Muscle of leg (tissue), 11 donors: ENCODE data around the gene GJA4. TPM values are rescaled to one million over a fixed set of nuclear protein-coding genes. Genes with fewer than 3 reads are reported as not detected.

Experiments
- DNase-seq: peaks from one replicate; pipeline ENCODE4 v3.0.0; 2013
- H3K27ac ChIP-seq: one replicate; pipeline ENCODE4 v1.5.1; 2013; ENCODE audit warnings: mild to moderate bottlenecking, low read length, control low read depth
- H3K27me3 ChIP-seq: one replicate; pipeline ENCODE4 v1.6.1; 2013; ENCODE audit warnings: low read length; ENCODE audit not compliant: control insufficient read depth, insufficient read depth
- H3K36me3 ChIP-seq: one replicate; pipeline ENCODE4 v1.6.1; 2013; ENCODE audit warnings: low read length; ENCODE audit not compliant: control insufficient read depth, insufficient read depth
- H3K4me1 ChIP-seq: one replicate; pipeline ENCODE4 v1.6.1; 2013; ENCODE audit warnings: low read length; ENCODE audit not compliant: control insufficient read depth, insufficient read depth
- H3K4me3 ChIP-seq: one replicate; pipeline ENCODE4 v1.5.1; 2013; ENCODE audit warnings: low read length, control low read depth
- H3K9me3 ChIP-seq: replicated peaks from 2 replicates; pipeline ENCODE4 v1.6.1; 2013; ENCODE audit warnings: low read depth, low read length; ENCODE audit not compliant: control insufficient read depth
- WGBS: methylation state at CpG from one replicate; pipeline ENCODE4 v1.1.5; 2013; ENCODE audit warnings: missing lambda C conversion rate; ENCODE audit not compliant: insufficient coverage; 5-methylcytosine and 5-hydroxymethylcytosine counted together
- polyA plus RNA-seq, 8 donors: library from polyadenylated mRNA; unstranded; fragments of 120-200 nt; gene quantifications; one replicate each; pipeline versions ENCODE4 v1.2.1 to v1.2.3, GENCODE V29; 2013; ENCODE audit warnings: inconsistent platforms in 1 of 8, low replicate concordance in 1 of 8; ENCODE audit not compliant: insufficient read length in 8 of 8, insufficient read depth in 1 of 8
- total RNA-seq: library from RNA; stranded (reverse); fragments of 120-200 nt; gene quantifications from one replicate; pipeline ENCODE4 v1.2.4, GENCODE V29; 2013

The GJA4 gene
- total and polyA plus RNA-seq, 9 donors: 31.4 to 53.9 (median 36.2) TPM

DNA sequence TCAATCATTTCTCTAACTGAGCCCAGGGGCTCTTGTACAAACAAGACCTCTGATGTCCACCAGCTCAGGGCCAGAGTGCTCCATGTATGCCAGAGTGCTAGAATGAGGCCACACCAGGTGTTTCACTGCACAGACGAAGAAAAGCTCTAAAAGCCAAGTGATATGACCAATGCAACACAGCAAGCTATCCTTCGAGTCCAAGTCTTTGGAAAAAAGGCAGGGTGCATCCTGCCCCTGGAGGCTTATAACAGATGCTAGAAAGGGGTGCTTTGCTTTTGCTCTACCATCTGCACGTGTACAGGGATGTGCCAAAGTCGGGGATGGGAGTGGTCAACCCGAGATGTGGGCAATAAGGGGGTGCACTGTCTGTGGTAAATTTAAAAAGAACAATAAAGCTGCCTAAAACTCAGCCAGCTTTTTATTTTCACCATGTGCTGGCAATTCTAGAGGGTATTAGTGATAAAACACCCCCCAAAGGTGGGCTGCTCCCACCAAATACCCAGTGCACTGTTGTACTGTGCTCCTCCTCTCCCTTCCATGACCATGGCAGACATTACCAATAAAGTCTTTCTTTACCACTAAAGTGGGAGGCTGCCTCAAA lies 34.6 kb downstream of the GJA4 start:
- H3K27me3 ChIP-seq: no peaks in the 10 kb centered on the region
- no peaks in the 10 kb centered on the region for H3K4me1 ChIP-seq
- no peaks in the 10 kb centered on the region for H3K9me3 ChIP-seq
- WGBS: 84% methylated on average over 2 of the region's 5 CpGs
- no peak for DNase-seq
- no peak overlapping the region for H3K27ac ChIP-seq
- H3K4me3 ChIP-seq: no peak overlapping the region
- H3K36me3 ChIP-seq: no peaks in the 10 kb centered on the region

- no CpG with 5 or more reads among the region's 2 CpGs for WGBS
- no peak for DNase-seq
- Histone ChIP-seq H3K36me3 (no peaks in the 10 kb centered on the region), H3K9me3 (no peaks in the 10 kb centered on the region), H3K27ac (no peak overlapping the region), H3K27me3 (no peaks in the 10 kb centered on the region), H3K4me1 (no peaks in the 10 kb centered on the region), H3K4me3 (no peak overlapping the region)
These were observed 35.8 kb downstream of the GJA4 start for GRCh38 chr1:34828611-34829010.

DNA sequence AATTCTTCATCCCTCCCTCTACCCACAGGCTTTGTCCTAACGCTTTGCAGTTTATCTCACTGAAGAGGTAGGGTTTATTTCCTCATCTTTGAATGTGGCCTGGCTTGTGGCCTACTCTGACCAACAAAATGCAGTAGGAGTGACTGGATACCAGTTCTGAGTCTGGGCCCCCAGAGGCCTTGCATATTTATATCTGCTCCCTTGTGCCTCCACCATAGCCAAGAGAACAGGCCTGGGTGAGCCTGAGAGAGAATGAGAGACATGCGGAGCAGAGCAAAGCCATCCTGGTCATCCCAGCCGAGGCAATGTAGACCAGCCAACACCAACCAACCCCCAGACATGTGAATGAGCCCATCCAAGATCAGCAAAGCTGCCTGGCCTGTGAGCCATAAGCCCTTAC lies 36.5 kb downstream of the GJA4 start:
- Histone ChIP-seq H3K36me3 (no peaks in the 10 kb centered on the region), H3K4me3 (no peak overlapping the region), H3K27me3 (no peaks in the 10 kb centered on the region), H3K9me3 (no peaks in the 10 kb centered on the region), H3K27ac (no peak overlapping the region), H3K4me1 (no peaks in the 10 kb centered on the region)
- no peak for DNase-seq
- WGBS: no CpG with 5 or more reads among the region's 3 CpGs

- no peak overlapping the region for H3K4me3 ChIP-seq
- H3K9me3 ChIP-seq: no peaks in the 10 kb centered on the region
- H3K36me3 ChIP-seq: no peaks in the 10 kb centered on the region
- DNase-seq: peak; percentile 34
- H3K27ac ChIP-seq: peak overlapping the region; percentile 42
- H3K4me1 ChIP-seq: peaks cover 7% of the 10 kb centered on the region
- H3K27me3 ChIP-seq: no peaks in the 10 kb centered on the region
- WGBS: 94% methylated on average over 3 of the region's 6 CpGs
These were observed 39.0 kb downstream of the GJA4 start for GRCh38 chr1:34831721-34832246.

GRCh38 chr1:34833711-34834110 lies 40.9 kb downstream of the GJA4 start:
- no peak for DNase-seq
- Histone ChIP-seq H3K36me3 (no peaks in the 10 kb centered on the region), H3K4me1 (peaks cover 7% of the 10 kb centered on the region), H3K27ac (no peak overlapping the region), H3K4me3 (no peak overlapping the region), H3K27me3 (no peaks in the 10 kb centered on the region), H3K9me3 (no peaks in the 10 kb centered on the region)
- 75% methylated on average over 1 of the region's 1 CpG for WGBS

DNA sequence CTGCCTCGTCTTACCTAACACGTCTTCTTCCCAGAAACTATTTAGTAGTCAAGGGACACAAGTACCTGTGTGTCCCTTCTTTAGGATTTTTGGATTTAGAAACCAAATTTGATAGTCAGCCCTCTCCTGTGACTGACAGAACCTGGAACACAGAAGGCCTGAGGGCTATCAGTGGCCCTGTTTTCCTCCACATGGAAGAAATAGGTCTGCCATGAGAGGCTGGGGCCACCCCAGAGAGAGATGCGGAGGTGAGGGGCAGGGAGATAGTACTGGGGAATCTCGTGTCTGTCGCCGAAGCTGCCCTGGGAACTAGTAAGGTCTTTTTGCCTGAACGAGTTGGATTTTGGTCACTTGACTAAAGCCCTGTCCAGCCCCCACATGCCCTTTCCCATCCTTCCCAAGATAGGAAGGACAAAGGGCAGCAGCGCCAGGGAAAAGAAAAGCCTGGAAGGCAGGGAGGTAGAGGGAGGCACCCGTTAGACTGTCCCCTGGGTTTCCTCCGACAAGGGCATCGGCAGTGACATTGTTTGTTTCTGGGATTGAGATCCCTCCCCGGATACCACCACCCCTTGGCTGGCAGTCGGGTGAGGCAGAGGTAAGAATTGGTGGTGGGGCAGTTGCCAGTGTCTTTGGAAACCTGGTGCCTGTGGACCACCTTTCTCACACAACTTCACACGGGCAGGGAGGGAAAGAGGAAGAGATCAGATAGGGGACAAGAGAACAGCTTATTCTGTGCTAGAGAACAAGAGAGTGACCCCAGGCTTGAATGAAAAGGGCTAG lies 46.9 kb downstream of the GJA4 start:
- peaks cover 18% of the 10 kb centered on the region for H3K4me1 ChIP-seq
- no peak overlapping the region for H3K4me3 ChIP-seq
- no peak for DNase-seq
- no peaks in the 10 kb centered on the region for H3K9me3 ChIP-seq
- 60% methylated on average over 2 of the region's 14 CpGs for WGBS
- no peaks in the 10 kb centered on the region for H3K27me3 ChIP-seq
- no peak overlapping the region for H3K27ac ChIP-seq
- no peaks in the 10 kb centered on the region for H3K36me3 ChIP-seq

DNA sequence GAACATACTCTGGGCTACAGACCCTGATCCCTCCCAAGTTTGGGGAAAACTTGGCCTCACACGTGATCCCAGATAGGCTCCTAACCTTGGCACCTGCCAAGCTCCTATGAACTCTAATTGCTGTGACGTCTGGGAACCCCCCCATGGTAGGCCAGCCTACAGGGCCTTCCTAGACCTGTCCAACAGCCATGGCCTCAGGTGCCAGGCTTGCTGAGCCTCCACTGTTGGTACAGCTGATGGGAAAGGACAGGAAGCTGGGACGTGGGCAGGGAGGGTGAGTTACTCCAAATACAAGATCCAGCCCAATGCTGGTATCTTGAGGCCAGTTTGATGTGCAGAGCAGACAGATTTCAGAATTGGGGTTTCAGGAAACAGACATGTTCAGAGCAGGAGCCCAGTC lies 47.6 kb downstream of the GJA4 start:
- Histone ChIP-seq H3K27ac (no peak overlapping the region), H3K4me1 (peaks cover 23% of the 10 kb centered on the region), H3K4me3 (no peak overlapping the region), H3K27me3 (no peaks in the 10 kb centered on the region), H3K9me3 (no peaks in the 10 kb centered on the region), H3K36me3 (no peaks in the 10 kb centered on the region)
- 90% methylated on average over 2 of the region's 3 CpGs for WGBS
- no peak for DNase-seq

DNA sequence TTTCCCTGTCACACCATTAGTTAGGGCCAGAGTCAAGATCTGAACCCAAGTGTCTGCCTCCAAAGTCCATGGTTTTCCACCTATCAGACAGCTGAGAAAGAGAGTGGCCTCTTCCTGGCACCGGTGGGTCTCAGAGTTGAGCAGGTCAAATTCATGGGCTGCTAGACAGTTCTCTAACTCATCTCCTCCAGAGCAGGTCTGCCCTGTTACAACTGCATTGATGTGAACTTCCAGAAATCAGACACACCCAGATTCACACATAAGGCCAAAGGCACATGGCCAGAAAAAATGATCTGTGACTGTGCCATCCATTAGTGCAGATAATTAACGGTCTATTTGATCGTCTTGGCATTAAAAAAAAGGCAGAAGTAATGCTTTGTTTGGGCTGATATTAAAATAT lies 49.3 kb downstream of the GJA4 start:
- H3K27me3 ChIP-seq: no peaks in the 10 kb centered on the region
- H3K36me3 ChIP-seq: no peaks in the 10 kb centered on the region
- H3K27ac ChIP-seq: no peak overlapping the region
- H3K9me3 ChIP-seq: no peaks in the 10 kb centered on the region
- no peak for DNase-seq
- H3K4me3 ChIP-seq: no peak overlapping the region
- 100% methylated on average over 1 of the region's 3 CpGs for WGBS
- peaks cover 19% of the 10 kb centered on the region for H3K4me1 ChIP-seq

DNA sequence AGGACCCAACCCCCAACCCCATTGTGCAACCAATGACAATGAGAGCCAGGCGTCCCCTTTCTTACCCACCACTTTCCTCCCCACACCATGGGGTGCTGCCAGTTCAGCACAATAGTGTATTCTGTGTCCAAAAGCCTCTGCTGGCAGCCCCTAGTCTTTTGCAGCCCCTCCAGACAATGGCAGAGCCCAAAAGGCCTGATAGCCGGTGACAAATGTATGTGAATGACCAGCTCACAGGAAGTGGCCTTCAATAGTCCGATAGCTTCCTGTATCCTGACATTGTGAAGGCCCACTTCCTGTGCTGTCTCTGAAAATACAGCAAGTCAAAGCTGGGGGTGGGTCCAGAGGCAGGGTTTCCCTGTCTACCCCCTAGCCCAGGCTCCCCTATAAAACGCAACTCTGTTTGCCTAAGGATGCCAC lies 50.2 kb downstream of the GJA4 start:
- Histone ChIP-seq H3K27me3 (no peaks in the 10 kb centered on the region), H3K27ac (peak overlapping the region; percentile 81), H3K4me3 (no peak overlapping the region), H3K9me3 (no peaks in the 10 kb centered on the region), H3K36me3 (peaks cover 6% of the 10 kb centered on the region), H3K4me1 (peaks cover 19% of the 10 kb centered on the region)
- no peak for DNase-seq
- 93% methylated on average over 2 of the region's 4 CpGs for WGBS

GRCh38 chr1:34843392-34844251 lies 50.8 kb downstream of the GJA4 start:
- Histone ChIP-seq H3K9me3 (no peaks in the 10 kb centered on the region), H3K27ac (peak overlapping the region; percentile 81), H3K27me3 (no peaks in the 10 kb centered on the region), H3K4me3 (no peak overlapping the region), H3K4me1 (peaks cover 19% of the 10 kb centered on the region), H3K36me3 (peaks cover 7% of the 10 kb centered on the region)
- 85% methylated on average over 10 of the region's 14 CpGs for WGBS
- no peak for DNase-seq
